Ishikawa (cell line): ENCODE results near the gene PREX1.

Experiments
- CEBPB ChIP-seq: IDR thresholded peaks from 2 replicates; pipeline ENCODE4 v1.6.1; 2012
- CREB1 ChIP-seq: IDR thresholded peaks from 2 replicates; pipeline ENCODE4 v1.6.1; 2012; ENCODE audit warnings: low read depth
- EGR1 ChIP-seq: IDR thresholded peaks from 2 replicates; pipeline ENCODE4 v1.6.1; 2012
- EP300 ChIP-seq: IDR thresholded peaks from 2 replicates; pipeline ENCODE4 v1.6.1; 2012; ENCODE audit warnings: borderline replicate concordance
- FOXM1 ChIP-seq: IDR thresholded peaks from 2 replicates; pipeline ENCODE4 v1.6.1; 2012; ENCODE audit warnings: low read depth, borderline replicate concordance
- NFIC ChIP-seq: IDR thresholded peaks from 2 replicates; pipeline ENCODE4 v1.6.1; 2012
- RAD21 ChIP-seq: IDR thresholded peaks from 2 replicates; pipeline ENCODE4 v1.6.1; 2012; ENCODE audit warnings: low read depth
- TAF1 ChIP-seq: IDR thresholded peaks from 2 replicates; pipeline ENCODE4 v1.6.1; 2012; ENCODE audit warnings: low read depth, mild to moderate bottlenecking
- TCF12 ChIP-seq: IDR thresholded peaks from 2 replicates; pipeline ENCODE4 v1.6.1; 2012; ENCODE audit warnings: low read depth
- TEAD4 ChIP-seq: IDR thresholded peaks from 2 replicates; pipeline ENCODE4 v1.6.1; 2012
- USF1 ChIP-seq: IDR thresholded peaks from 2 replicates; pipeline ENCODE4 v1.6.1; 2012
- YY1 ChIP-seq: IDR thresholded peaks from 2 replicates; pipeline ENCODE4 v1.6.1; 2012; ENCODE audit warnings: low read depth
- ZBTB7A ChIP-seq: IDR thresholded peaks from 2 replicates; pipeline ENCODE4 v1.6.1; 2012; ENCODE audit warnings: low read depth
- TF ChIP-seq, protein P1 (sequence below): IDR thresholded peaks from 2 replicates; pipeline ENCODE4 v1.6.1; 2012
- TF ChIP-seq, protein P2 (sequence below): IDR thresholded peaks from 2 replicates; pipeline ENCODE4 v1.6.1; 2012; ENCODE audit warnings: low read depth, mild to moderate bottlenecking

The PREX1 gene

GRCh38 chr20:48770700-48771442 lies 56.9 kb downstream of the PREX1 start:
- no peak for TF ChIP-seq CEBPB
- TF ChIP-seq, protein P1, sequence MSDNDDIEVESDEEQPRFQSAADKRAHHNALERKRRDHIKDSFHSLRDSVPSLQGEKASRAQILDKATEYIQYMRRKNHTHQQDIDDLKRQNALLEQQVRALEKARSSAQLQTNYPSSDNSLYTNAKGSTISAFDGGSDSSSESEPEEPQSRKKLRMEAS, result no peak
- no peak for TF ChIP-seq FOXM1
- TF ChIP-seq YY1, result no peak
- no peak for TF ChIP-seq RAD21
- TF ChIP-seq TCF12, result no peak
- TF ChIP-seq CREB1, result no peak
- no peak for TF ChIP-seq EGR1
- TF ChIP-seq TEAD4, result no peak
- TF ChIP-seq ZBTB7A, result no peak

- TF ChIP-seq, protein P2, sequence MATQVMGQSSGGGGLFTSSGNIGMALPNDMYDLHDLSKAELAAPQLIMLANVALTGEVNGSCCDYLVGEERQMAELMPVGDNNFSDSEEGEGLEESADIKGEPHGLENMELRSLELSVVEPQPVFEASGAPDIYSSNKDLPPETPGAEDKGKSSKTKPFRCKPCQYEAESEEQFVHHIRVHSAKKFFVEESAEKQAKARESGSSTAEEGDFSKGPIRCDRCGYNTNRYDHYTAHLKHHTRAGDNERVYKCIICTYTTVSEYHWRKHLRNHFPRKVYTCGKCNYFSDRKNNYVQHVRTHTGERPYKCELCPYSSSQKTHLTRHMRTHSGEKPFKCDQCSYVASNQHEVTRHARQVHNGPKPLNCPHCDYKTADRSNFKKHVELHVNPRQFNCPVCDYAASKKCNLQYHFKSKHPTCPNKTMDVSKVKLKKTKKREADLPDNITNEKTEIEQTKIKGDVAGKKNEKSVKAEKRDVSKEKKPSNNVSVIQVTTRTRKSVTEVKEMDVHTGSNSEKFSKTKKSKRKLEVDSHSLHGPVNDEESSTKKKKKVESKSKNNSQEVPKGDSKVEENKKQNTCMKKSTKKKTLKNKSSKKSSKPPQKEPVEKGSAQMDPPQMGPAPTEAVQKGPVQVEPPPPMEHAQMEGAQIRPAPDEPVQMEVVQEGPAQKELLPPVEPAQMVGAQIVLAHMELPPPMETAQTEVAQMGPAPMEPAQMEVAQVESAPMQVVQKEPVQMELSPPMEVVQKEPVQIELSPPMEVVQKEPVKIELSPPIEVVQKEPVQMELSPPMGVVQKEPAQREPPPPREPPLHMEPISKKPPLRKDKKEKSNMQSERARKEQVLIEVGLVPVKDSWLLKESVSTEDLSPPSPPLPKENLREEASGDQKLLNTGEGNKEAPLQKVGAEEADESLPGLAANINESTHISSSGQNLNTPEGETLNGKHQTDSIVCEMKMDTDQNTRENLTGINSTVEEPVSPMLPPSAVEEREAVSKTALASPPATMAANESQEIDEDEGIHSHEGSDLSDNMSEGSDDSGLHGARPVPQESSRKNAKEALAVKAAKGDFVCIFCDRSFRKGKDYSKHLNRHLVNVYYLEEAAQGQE, result no peak
- no peak for TF ChIP-seq USF1
- TF ChIP-seq FOXM1, result no peak
- TF ChIP-seq NFIC, result no peak
- TF ChIP-seq ZBTB7A, result no peak
- no peak for TF ChIP-seq CEBPB
- no peak for TF ChIP-seq TEAD4
- no peak for TF ChIP-seq YY1
- TF ChIP-seq TAF1, result no peak
- TF ChIP-seq CREB1, result no peak
- TF ChIP-seq TCF12, result no peak
- no peak for TF ChIP-seq EP300
- no peak for TF ChIP-seq EGR1
- TF ChIP-seq, protein P1, result no peak
- TF ChIP-seq RAD21, result no peak
Measured at GRCh38 chr20:48769069-48769983, 58.5 kb downstream of the PREX1 start.

GRCh38 chr20:48766961-48767960 lies 60.5 kb downstream of the PREX1 start:
- TF ChIP-seq FOXM1, result no peak
- TF ChIP-seq YY1, result no peak
- TF ChIP-seq RAD21, result no peak
- TF ChIP-seq NFIC, result no peak
- TF ChIP-seq CEBPB, result no peak
- TF ChIP-seq TEAD4, result no peak
- TF ChIP-seq EGR1, result no peak
- TF ChIP-seq TAF1, result no peak
- no peak for TF ChIP-seq CREB1
- TF ChIP-seq, protein P2, result no peak
- TF ChIP-seq EP300, result no peak

- TF ChIP-seq TEAD4, result no peak
- TF ChIP-seq USF1, result no peak
- TF ChIP-seq FOXM1, result no peak
- no peak for TF ChIP-seq RAD21
- TF ChIP-seq ZBTB7A, result no peak
- TF ChIP-seq, protein P2, result no peak
- TF ChIP-seq EP300, result no peak
- TF ChIP-seq CEBPB, result no peak
- TF ChIP-seq CREB1, result no peak
- no peak for TF ChIP-seq YY1
- TF ChIP-seq TCF12, result no peak
- no peak for TF ChIP-seq TAF1
- TF ChIP-seq, protein P1, result no peak
- no peak for TF ChIP-seq EGR1
- no peak for TF ChIP-seq NFIC
Measured at GRCh38 chr20:48766205-48766604, 61.6 kb downstream of the PREX1 start.
